ENCODE data around the gene NDST1.

NDST1 gene

GRCh38 chr5:150506571-150507473 lies 1.1 kb upstream of the NDST1 start:
- peaks cover 62 to 69% of the 10 kb centered on the region in 2 donors for H3K4me1 ChIP-seq (ENCODE audit: control insufficient read depth in 2 of 2, insufficient read depth in 2 of 2, low read length in 2 of 2)
- H3K9ac ChIP-seq (ENCODE audit: low read depth in 1 of 2, low read length in 2 of 2), result peak overlapping the region; percentile 10 to 61
- H3K9me3 ChIP-seq (ENCODE audit: control insufficient read depth in 2 of 2, low read length in 2 of 2), result no peaks in the 10 kb centered on the region
- H3K27me3 ChIP-seq (ENCODE audit: control insufficient read depth in 2 of 2, insufficient read depth in 2 of 2, low read length in 2 of 2), result no peaks in the 10 kb centered on the region
- no peaks in the 10 kb centered on the region for H3K36me3 ChIP-seq (ENCODE audit: control insufficient read depth in 2 of 2, insufficient read depth in 2 of 2, low read length in 2 of 2)
- peak overlapping the region; percentile 85 for H3K27ac ChIP-seq (ENCODE audit: low read depth in 2 of 2, low read length in 2 of 2)
- no peak overlapping the region for H3K4me3 ChIP-seq (ENCODE audit: low read length in 2 of 2)

- H3K9me3 ChIP-seq (ENCODE audit: control insufficient read depth in 2 of 2, low read length in 2 of 2), result no peaks in the 10 kb centered on the region
- H3K9ac ChIP-seq (ENCODE audit: low read depth in 1 of 2, low read length in 2 of 2), result peak overlapping the region; percentile 14 to 61
- H3K4me3 ChIP-seq (ENCODE audit: low read length in 2 of 2), result no peak overlapping the region
- H3K4me1 ChIP-seq (ENCODE audit: control insufficient read depth in 2 of 2, insufficient read depth in 2 of 2, low read length in 2 of 2), result peaks cover 74 to 81% of the 10 kb centered on the region in 2 donors
- H3K27ac ChIP-seq (ENCODE audit: low read depth in 2 of 2, low read length in 2 of 2), result peak overlapping the region; percentile 85
- H3K36me3 ChIP-seq (ENCODE audit: control insufficient read depth in 2 of 2, insufficient read depth in 2 of 2, low read length in 2 of 2), result no peaks in the 10 kb centered on the region
- H3K27me3 ChIP-seq (ENCODE audit: control insufficient read depth in 2 of 2, insufficient read depth in 2 of 2, low read length in 2 of 2), result no peaks in the 10 kb centered on the region
Observed at GRCh38 chr5:150508277-150508640, 328 bp downstream of the NDST1 start.

- Histone ChIP-seq H3K36me3 (ENCODE audit: control insufficient read depth in 2 of 2, insufficient read depth in 2 of 2, low read length in 2 of 2) (no peaks in the 10 kb centered on the region), H3K4me1 (ENCODE audit: control insufficient read depth in 2 of 2, insufficient read depth in 2 of 2, low read length in 2 of 2) (peaks cover 68 to 76% of the 10 kb centered on the region in 2 donors), H3K27me3 (ENCODE audit: control insufficient read depth in 2 of 2, insufficient read depth in 2 of 2, low read length in 2 of 2) (no peaks in the 10 kb centered on the region), H3K4me3 (ENCODE audit: low read length in 2 of 2) (no peak overlapping the region), H3K27ac (ENCODE audit: low read depth in 2 of 2, low read length in 2 of 2) (no peak overlapping the region), H3K9ac (ENCODE audit: low read depth in 1 of 2, low read length in 2 of 2) (peak overlapping the region in 1 of 2 donors; percentile 61), H3K9me3 (ENCODE audit: control insufficient read depth in 2 of 2, low read length in 2 of 2) (no peaks in the 10 kb centered on the region)
Observed at GRCh38 chr5:150508828-150509227, 897 bp downstream of the NDST1 start.

- Histone ChIP-seq H3K36me3 (ENCODE audit: control insufficient read depth in 2 of 2, insufficient read depth in 2 of 2, low read length in 2 of 2) (no peaks in the 10 kb centered on the region), H3K27me3 (ENCODE audit: control insufficient read depth in 2 of 2, insufficient read depth in 2 of 2, low read length in 2 of 2) (no peaks in the 10 kb centered on the region), H3K4me3 (ENCODE audit: low read length in 2 of 2) (peak overlapping the region in 1 of 2 donors; percentile 32), H3K9me3 (ENCODE audit: control insufficient read depth in 2 of 2, low read length in 2 of 2) (no peaks in the 10 kb centered on the region), H3K4me1 (ENCODE audit: control insufficient read depth in 2 of 2, insufficient read depth in 2 of 2, low read length in 2 of 2) (peaks cover 59 to 66% of the 10 kb centered on the region in 2 donors), H3K9ac (ENCODE audit: low read depth in 1 of 2, low read length in 2 of 2) (peak overlapping the region; percentile 63 to 78), H3K27ac (ENCODE audit: low read depth in 2 of 2, low read length in 2 of 2) (peak overlapping the region; percentile 95 to 98)
Observed at GRCh38 chr5:150509992-150510391, 2.1 kb downstream of the NDST1 start.

GRCh38 chr5:150510460-150511263 lies 2.7 kb downstream of the NDST1 start:
- H3K9ac ChIP-seq (ENCODE audit: low read depth in 1 of 2, low read length in 2 of 2), result peak overlapping the region; percentile 73 to 78
- H3K27ac ChIP-seq (ENCODE audit: low read depth in 2 of 2, low read length in 2 of 2), result peak overlapping the region; percentile 95 to 98
- H3K36me3 ChIP-seq (ENCODE audit: control insufficient read depth in 2 of 2, insufficient read depth in 2 of 2, low read length in 2 of 2), result no peaks in the 10 kb centered on the region
- H3K27me3 ChIP-seq (ENCODE audit: control insufficient read depth in 2 of 2, insufficient read depth in 2 of 2, low read length in 2 of 2), result no peaks in the 10 kb centered on the region
- no peaks in the 10 kb centered on the region for H3K9me3 ChIP-seq (ENCODE audit: control insufficient read depth in 2 of 2, low read length in 2 of 2)
- H3K4me1 ChIP-seq (ENCODE audit: control insufficient read depth in 2 of 2, insufficient read depth in 2 of 2, low read length in 2 of 2), result peaks cover 59 to 66% of the 10 kb centered on the region in 2 donors
- H3K4me3 ChIP-seq (ENCODE audit: low read length in 2 of 2), result peak overlapping the region; percentile 7 to 32

GRCh38 chr5:150511578-150512367 lies 3.8 kb downstream of the NDST1 start:
- Histone ChIP-seq H3K36me3 (ENCODE audit: control insufficient read depth in 2 of 2, insufficient read depth in 2 of 2, low read length in 2 of 2) (no peaks in the 10 kb centered on the region), H3K27me3 (ENCODE audit: control insufficient read depth in 2 of 2, insufficient read depth in 2 of 2, low read length in 2 of 2) (no peaks in the 10 kb centered on the region), H3K4me1 (ENCODE audit: control insufficient read depth in 2 of 2, insufficient read depth in 2 of 2, low read length in 2 of 2) (peaks cover 57 to 64% of the 10 kb centered on the region in 2 donors), H3K4me3 (ENCODE audit: low read length in 2 of 2) (peak overlapping the region; percentile 30 to 35), H3K27ac (ENCODE audit: low read depth in 2 of 2, low read length in 2 of 2) (peak overlapping the region; percentile 95 to 98), H3K9ac (ENCODE audit: low read depth in 1 of 2, low read length in 2 of 2) (peak overlapping the region; percentile 73 to 78), H3K9me3 (ENCODE audit: control insufficient read depth in 2 of 2, low read length in 2 of 2) (no peaks in the 10 kb centered on the region)

GRCh38 chr5:150512368-150512747 lies 4.4 kb downstream of the NDST1 start:
- peaks cover 52 to 63% of the 10 kb centered on the region in 2 donors for H3K4me1 ChIP-seq (ENCODE audit: control insufficient read depth in 2 of 2, insufficient read depth in 2 of 2, low read length in 2 of 2)
- H3K27me3 ChIP-seq (ENCODE audit: control insufficient read depth in 2 of 2, insufficient read depth in 2 of 2, low read length in 2 of 2), result no peaks in the 10 kb centered on the region
- peak overlapping the region; percentile 14 to 70 for H3K9ac ChIP-seq (ENCODE audit: low read depth in 1 of 2, low read length in 2 of 2)
- H3K4me3 ChIP-seq (ENCODE audit: low read length in 2 of 2), result peak overlapping the region; percentile 9 to 30
- H3K27ac ChIP-seq (ENCODE audit: low read depth in 2 of 2, low read length in 2 of 2), result peak overlapping the region; percentile 95 to 98
- H3K36me3 ChIP-seq (ENCODE audit: control insufficient read depth in 2 of 2, insufficient read depth in 2 of 2, low read length in 2 of 2), result no peaks in the 10 kb centered on the region
- no peaks in the 10 kb centered on the region for H3K9me3 ChIP-seq (ENCODE audit: control insufficient read depth in 2 of 2, low read length in 2 of 2)

- Histone ChIP-seq H3K27ac (ENCODE audit: low read depth in 2 of 2, low read length in 2 of 2) (no peak overlapping the region), H3K27me3 (ENCODE audit: control insufficient read depth in 2 of 2, insufficient read depth in 2 of 2, low read length in 2 of 2) (no peaks in the 10 kb centered on the region), H3K36me3 (ENCODE audit: control insufficient read depth in 2 of 2, insufficient read depth in 2 of 2, low read length in 2 of 2) (no peaks in the 10 kb centered on the region), H3K9me3 (ENCODE audit: control insufficient read depth in 2 of 2, low read length in 2 of 2) (no peaks in the 10 kb centered on the region), H3K4me3 (ENCODE audit: low read length in 2 of 2) (no peak overlapping the region), H3K9ac (ENCODE audit: low read depth in 1 of 2, low read length in 2 of 2) (no peak overlapping the region), H3K4me1 (ENCODE audit: control insufficient read depth in 2 of 2, insufficient read depth in 2 of 2, low read length in 2 of 2) (peaks cover 50 to 63% of the 10 kb centered on the region in 2 donors)
Observed at GRCh38 chr5:150513375-150514309, 5.7 kb downstream of the NDST1 start.

- no peak overlapping the region for H3K4me3 ChIP-seq (ENCODE audit: low read length in 2 of 2)
- H3K4me1 ChIP-seq (ENCODE audit: control insufficient read depth in 2 of 2, insufficient read depth in 2 of 2, low read length in 2 of 2), result peaks cover 44 to 56% of the 10 kb centered on the region in 2 donors
- H3K27me3 ChIP-seq (ENCODE audit: control insufficient read depth in 2 of 2, insufficient read depth in 2 of 2, low read length in 2 of 2), result no peaks in the 10 kb centered on the region
- H3K9me3 ChIP-seq (ENCODE audit: control insufficient read depth in 2 of 2, low read length in 2 of 2), result no peaks in the 10 kb centered on the region
- peak overlapping the region in 1 of 2 donors; percentile 5 for H3K9ac ChIP-seq (ENCODE audit: low read depth in 1 of 2, low read length in 2 of 2)
- H3K27ac ChIP-seq (ENCODE audit: low read depth in 2 of 2, low read length in 2 of 2), result peak overlapping the region; percentile 32 to 50
- H3K36me3 ChIP-seq (ENCODE audit: control insufficient read depth in 2 of 2, insufficient read depth in 2 of 2, low read length in 2 of 2), result no peaks in the 10 kb centered on the region
Observed at GRCh38 chr5:150514708-150515211, 6.8 kb downstream of the NDST1 start.
